Aorta (tissue), 5 donors: Measurements from ENCODE around the gene MBNL1. TPM values are rescaled to one million over a fixed set of nuclear protein-coding genes. Genes with fewer than 3 reads are reported as not detected.
A peak's percentile ranks its signal among the peaks of the same experiment; 100 is the strongest.
"Not testable (repeated sequence)": the region's sequence is repeated elsewhere in the genome, so short reads cannot be mapped to it uniquely, and the experiment has no call there.

ENCODE experiments used
- ATAC-seq: fragments of 200-7000 bp; cut with Tn5 transposase; one replicate; pipeline ENCODE4 v1.9.1; 2022; ENCODE audit warnings: moderate library complexity; ENCODE audit not compliant: low FRiP score
- DNase-seq, 2 donors: peaks; one replicate each; pipeline ENCODE4 v3.0.0-alpha.2; 2020
- H3K27ac ChIP-seq, 2 donors: one replicate each; pipeline ENCODE4 v1.5.1; 2013; ENCODE audit warnings: low read length in 2 of 2, mild to moderate bottlenecking in 2 of 2, moderate library complexity in 2 of 2, control low read depth in 1 of 2, inconsistent platforms in 1 of 2, low read depth in 1 of 2
- H3K27me3 ChIP-seq, 2 donors: one replicate each; pipeline ENCODE4 v1.6.1; 2013; ENCODE audit warnings: control low read depth in 1 of 2, low read length in 1 of 2, mild to moderate bottlenecking in 1 of 2, moderate library complexity in 1 of 2; ENCODE audit not compliant: insufficient read depth in 2 of 2, control insufficient read depth in 1 of 2
- H3K36me3 ChIP-seq, 2 donors: one replicate each; pipeline ENCODE4 v1.6.1; 2013; ENCODE audit warnings: control low read depth in 1 of 2, low read length in 1 of 2, mild to moderate bottlenecking in 1 of 2; ENCODE audit not compliant: insufficient read depth in 2 of 2, control insufficient read depth in 1 of 2
- H3K4me1 ChIP-seq, 2 donors: one replicate each; pipeline ENCODE4 v1.6.1; 2013; ENCODE audit warnings: low read length in 2 of 2, control low read depth in 1 of 2, mild to moderate bottlenecking in 1 of 2, moderate library complexity in 1 of 2; ENCODE audit not compliant: insufficient read depth in 2 of 2, control insufficient read depth in 1 of 2
- H3K4me3 ChIP-seq, 2 donors: one replicate each; pipeline ENCODE4 v1.5.1; 2013; ENCODE audit warnings: low read length in 2 of 2, control low read depth in 1 of 2, mild to moderate bottlenecking in 1 of 2
- H3K9me3 ChIP-seq: one replicate; pipeline ENCODE4 v1.6.1; 2013; ENCODE audit warnings: mild to moderate bottlenecking, low read length; ENCODE audit not compliant: control insufficient read depth
- WGBS, 2 donors: extraction: QIAGEN DNeasy Blood & Tissue Kit; methylation state at CpG; one replicate each; pipeline ENCODE4 v1.1.7; 2013; 5-methylcytosine and 5-hydroxymethylcytosine counted together
- intact Hi-C, 2 donors: fragments of 100-400 bp; cut with DNase I; formaldehyde crosslinking; loops; one replicate each; pipeline versions ENCODE4 v1.14.2 to v1.15.0; 2022
- polyA plus RNA-seq, 2 donors: library from polyadenylated mRNA; stranded (reverse); fragments of 200-250 nt; gene quantifications; one replicate each; pipeline ENCODE4 v1.2.3, GENCODE V29; 2013
- total RNA-seq, 2 donors: library from RNA; stranded (reverse); fragmentation: NEBNext Ultra II Directional; extraction: Animal tissue kit (Norgen Biotek cat#: 25700); gene quantifications; one replicate each; pipeline ENCODE4 v1.2.1, GENCODE V29; 2021
- donor health status: healthy with polysubstance abuse.
- donor health status: Bipolar disorder and iron deficiency.
- donor health status: DM: no; HTN: no; CAD: no.
- donor health status: DM: no; HTN: no; CAD: no.
- donor health status: DM: yes; HTN: yes; CAD: no.

MBNL1 gene
- total and polyA plus RNA-seq, 4 donors: 141 to 689 (median 334) TPM

- Histone ChIP-seq H3K27ac (no peak overlapping the region), H3K4me1 (peaks cover 0 to 20% of the 10 kb centered on the region in 2 donors), H3K36me3 (no peaks in the 10 kb centered on the region), H3K27me3 (no peaks in the 10 kb centered on the region), H3K9me3 (no peaks in the 10 kb centered on the region), H3K4me3 (no peak overlapping the region)
- WGBS, 2 donors: 85 to 88% methylated on average over 1 of the region's 1 CpG
- intact Hi-C loops: no loop called here
- DNase-seq (no peak), ATAC-seq (no peak)
Observed at GRCh38 chr3:152360966-152361365, 92.2 kb downstream of the MBNL1 start.

GRCh38 chr3:152362086-152362485 is 93.4 kb downstream of the MBNL1 start:
- Histone ChIP-seq H3K4me1 (peaks cover 0 to 20% of the 10 kb centered on the region in 2 donors), H3K4me3 (no peak overlapping the region), H3K36me3 (no peaks in the 10 kb centered on the region), H3K9me3 (no peaks in the 10 kb centered on the region), H3K27me3 (no peaks in the 10 kb centered on the region), H3K27ac (no peak overlapping the region)
- DNase-seq (no peak), ATAC-seq (no peak)
- 88 to 89% methylated on average over 5 of the region's 5 CpGs for WGBS, 2 donors
- intact Hi-C loops: no loop called here

DNA sequence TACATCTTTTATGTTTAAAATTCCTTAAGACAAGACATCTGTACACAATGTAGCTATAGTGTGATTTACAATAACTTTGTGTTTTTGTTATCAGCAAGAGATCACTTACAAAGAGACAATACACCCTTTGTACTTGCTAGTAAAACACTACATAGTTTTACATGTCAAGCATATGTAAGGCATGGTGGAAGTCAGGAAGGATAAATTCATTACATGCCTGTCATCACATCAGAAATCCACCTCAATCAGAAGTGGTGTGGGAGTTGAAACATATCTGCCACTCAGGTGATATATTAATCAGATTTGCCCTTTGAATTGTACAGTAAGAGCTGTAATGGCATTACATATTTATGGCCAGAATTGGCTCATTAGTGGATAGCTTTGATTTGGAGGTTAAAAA is 95.5 kb downstream of the MBNL1 start:
- intact Hi-C loops: no loop called here
- Histone ChIP-seq H3K4me3 (no peak overlapping the region), H3K36me3 (no peaks in the 10 kb centered on the region), H3K9me3 (no peaks in the 10 kb centered on the region), H3K4me1 (peaks cover 0 to 17% of the 10 kb centered on the region in 2 donors), H3K27me3 (no peaks in the 10 kb centered on the region), H3K27ac (no peak overlapping the region)
- DNase-seq: no peak
- ATAC-seq: no peak

DNA sequence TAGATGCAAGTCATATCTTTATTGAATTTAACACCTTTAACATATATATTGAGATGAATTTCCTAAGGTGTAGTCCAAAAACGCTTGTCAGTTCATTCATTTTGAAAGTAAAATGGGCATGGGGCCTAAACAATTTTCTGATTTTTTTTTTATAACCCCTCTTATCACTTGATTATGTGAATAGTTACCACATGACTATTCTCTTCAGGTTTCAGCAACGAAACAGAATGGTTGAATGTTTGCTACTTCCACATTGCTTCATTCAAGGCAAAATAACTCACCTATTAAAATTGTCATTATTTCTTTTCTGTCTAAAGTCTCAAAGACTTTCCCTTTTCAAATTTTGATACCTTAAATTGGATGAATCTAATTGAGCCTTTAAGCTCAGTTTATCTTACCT is 96.4 kb downstream of the MBNL1 start:
- Histone ChIP-seq H3K27ac (no peak overlapping the region), H3K4me1 (peaks cover 0 to 17% of the 10 kb centered on the region in 2 donors), H3K9me3 (no peaks in the 10 kb centered on the region), H3K36me3 (no peaks in the 10 kb centered on the region), H3K4me3 (no peak overlapping the region), H3K27me3 (no peaks in the 10 kb centered on the region)
- WGBS, 2 donors: 12 to 19% methylated on average over 2 of the region's 2 CpGs
- intact Hi-C loops: no loop called here
- DNase-seq (no peak), ATAC-seq (no peak)

DNA sequence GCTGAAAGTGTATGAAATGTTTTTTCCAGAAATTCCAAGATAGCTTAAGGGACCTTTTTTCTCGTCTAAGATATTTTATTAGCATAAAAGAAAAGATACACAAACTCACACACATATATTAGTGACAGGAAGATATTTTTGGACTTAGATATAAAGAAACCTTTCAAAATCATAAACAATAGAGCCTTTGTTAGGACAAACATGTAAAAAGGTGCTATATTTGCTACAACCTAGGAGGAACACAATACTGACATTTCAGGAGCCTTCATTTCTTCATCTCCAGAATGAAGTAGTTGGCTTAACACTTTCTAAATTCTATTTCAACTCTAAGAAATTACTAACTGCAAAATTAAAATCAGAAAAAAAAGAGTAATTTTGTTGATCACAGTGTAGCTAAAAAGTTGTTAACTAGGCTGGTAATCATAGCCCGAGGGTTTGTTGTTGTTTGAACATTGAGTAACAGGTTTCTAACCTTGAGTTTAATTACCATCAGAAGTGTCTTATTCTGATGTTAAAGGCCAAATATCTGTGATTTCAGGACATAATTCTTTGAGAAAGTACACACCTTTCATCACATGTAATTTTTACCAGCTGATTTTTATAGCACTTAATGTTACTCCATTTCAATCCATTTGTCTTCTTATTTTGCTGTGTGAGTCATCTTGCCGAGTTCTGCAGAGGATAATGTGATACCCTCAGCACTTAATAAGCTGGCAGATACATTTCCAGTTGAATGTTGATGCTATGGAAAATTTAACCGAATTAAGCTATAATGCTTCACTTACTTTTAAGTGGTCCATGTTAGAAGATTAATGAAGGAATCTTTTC is 97.3 kb downstream of the MBNL1 start:
- no peaks in the 10 kb centered on the region for H3K36me3 ChIP-seq
- H3K4me1 ChIP-seq: peaks cover 0 to 15% of the 10 kb centered on the region in 2 donors
- no peaks in the 10 kb centered on the region for H3K9me3 ChIP-seq
- no peak overlapping the region for H3K27ac ChIP-seq
- intact Hi-C loops: no loop called here
- H3K4me3 ChIP-seq: no peak overlapping the region
- DNase-seq (no peak), ATAC-seq (no peak)
- 24 to 35% methylated on average over 4 of the region's 4 CpGs for WGBS, 2 donors
- no peaks in the 10 kb centered on the region for H3K27me3 ChIP-seq

DNA sequence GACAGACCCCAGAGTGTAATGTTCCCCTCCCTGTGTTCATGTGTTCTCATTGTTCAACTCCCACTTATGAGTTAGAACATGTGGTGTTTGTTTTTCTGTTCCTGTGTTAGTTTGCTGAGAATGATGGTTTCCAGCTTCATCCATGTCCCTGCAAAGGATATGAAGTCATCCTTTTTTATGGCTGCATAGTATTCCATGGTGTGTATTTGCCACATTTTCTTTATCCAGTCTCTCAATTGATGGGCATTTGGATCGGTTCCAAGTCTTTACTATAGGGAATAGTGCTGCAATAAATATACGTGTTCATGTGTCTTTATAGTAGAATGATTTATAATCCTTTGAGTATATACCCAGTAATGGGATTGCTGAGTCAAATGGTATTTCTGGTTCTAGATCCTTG is 98.5 kb downstream of the MBNL1 start:
- 52 to 69% methylated on average over 2 of the region's 2 CpGs for WGBS, 2 donors
- H3K27me3 ChIP-seq, H3K4me3 ChIP-seq, H3K36me3 ChIP-seq, H3K4me1 ChIP-seq, ATAC-seq, DNase-seq, H3K9me3 ChIP-seq, intact Hi-C loops, H3K27ac ChIP-seq: not testable (repeated sequence)

- ATAC-seq, H3K27me3 ChIP-seq, H3K36me3 ChIP-seq, H3K4me1 ChIP-seq, H3K9me3 ChIP-seq, H3K27ac ChIP-seq, DNase-seq, H3K4me3 ChIP-seq, intact Hi-C loops: not testable (repeated sequence)
- 92 to 94% methylated on average over 6 of the region's 6 CpGs for WGBS, 2 donors
Observed at GRCh38 chr3:152372633-152373032, 103.9 kb downstream of the MBNL1 start.

DNA sequence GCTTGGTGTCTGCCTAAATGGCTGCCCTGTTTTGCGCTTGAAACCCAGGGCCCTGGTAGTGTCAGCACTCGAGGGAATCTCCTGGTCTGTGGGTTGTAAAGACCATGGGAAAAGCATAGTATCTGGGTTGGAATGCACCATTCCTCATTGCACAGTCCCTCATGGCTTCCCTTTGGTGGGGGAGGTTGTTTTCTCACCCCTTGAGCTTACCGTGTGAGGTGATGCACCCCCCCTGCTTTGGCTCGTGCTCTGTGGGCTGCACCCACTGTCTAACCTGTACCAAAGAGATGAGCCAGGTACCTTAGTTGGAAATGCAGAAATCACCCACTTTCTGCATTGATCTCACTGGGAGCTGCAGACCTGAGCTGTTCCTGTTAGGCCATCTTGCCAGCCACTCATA is 104.7 kb downstream of the MBNL1 start:
- Histone ChIP-seq H3K36me3 (no peaks in the 10 kb centered on the region), H3K27me3 (no peaks in the 10 kb centered on the region), H3K9me3 (no peaks in the 10 kb centered on the region), H3K27ac (peak overlapping the region in 1 of 2 donors; percentile 4), H3K4me3 (no peak overlapping the region), H3K4me1 (peaks cover 4 to 9% of the 10 kb centered on the region in 2 donors)
- intact Hi-C loops: no loop called here
- DNase-seq (no peak), ATAC-seq (peak; percentile 60)
- 63 to 76% methylated on average over 4 of the region's 4 CpGs for WGBS, 2 donors

- Histone ChIP-seq H3K4me1 (peaks cover 4 to 9% of the 10 kb centered on the region in 2 donors), H3K9me3 (no peaks in the 10 kb centered on the region), H3K27ac (no peak overlapping the region), H3K4me3 (no peak overlapping the region), H3K27me3 (no peaks in the 10 kb centered on the region), H3K36me3 (no peaks in the 10 kb centered on the region)
- intact Hi-C loops: no loop called here
- ATAC-seq (peak; percentile 49), DNase-seq (no peak)
- WGBS, 2 donors: 18 to 27% methylated on average over 3 of the region's 3 CpGs
Observed at GRCh38 chr3:152374262-152374990, 105.7 kb downstream of the MBNL1 start.
